NCI-H2107 (cell line): ENCODE data around the gene H2AZ2.
A peak's percentile ranks its signal among the peaks of the same experiment; 100 is the strongest.
"Not testable (repeated sequence)": the region's sequence is repeated elsewhere in the genome, so short reads cannot be mapped to it uniquely, and the experiment has no call there.

ENCODE experiments used
- DNase-seq: peaks from one replicate; lab custom pipeline; 2025; lab: John Stamatoyannopoulos, UW

Gene H2AZ2

GRCh38 chr7:44870780-44871179 is 22.9 kb upstream of the H2AZ2 start:
- not testable (repeated sequence) for DNase-seq

- not testable (repeated sequence) for DNase-seq
These were observed 22.4 kb upstream of the H2AZ2 start for GRCh38 chr7:44870336-44870735.

GRCh38 chr7:44867073-44867995 is 19.4 kb upstream of the H2AZ2 start:
- no peak for DNase-seq

- not testable (repeated sequence) for DNase-seq
These were observed 14.1 kb upstream of the H2AZ2 start for GRCh38 chr7:44861949-44862348.

- DNase-seq = no peak
These were observed 10.3 kb upstream of the H2AZ2 start for GRCh38 chr7:44858161-44858560.

- no peak for DNase-seq
These were observed 6.9 kb upstream of the H2AZ2 start for GRCh38 chr7:44854644-44855364.

GRCh38 chr7:44853391-44853790 is 5.5 kb upstream of the H2AZ2 start:
- no peak for DNase-seq

- no peak for DNase-seq
These were observed 4.7 kb upstream of the H2AZ2 start for GRCh38 chr7:44852590-44852989.

- DNase-seq = no peak
These were observed 2.1 kb upstream of the H2AZ2 start for GRCh38 chr7:44849885-44850544.

- no peak for DNase-seq
These were observed 1.5 kb upstream of the H2AZ2 start for GRCh38 chr7:44849259-44849884.

- DNase-seq = peak; percentile 60
These were observed 373 bp downstream of the H2AZ2 start for GRCh38 chr7:44847509-44847919.

GRCh38 chr7:44846816-44847508 is 925 bp downstream of the H2AZ2 start:
- no peak for DNase-seq

GRCh38 chr7:44846390-44846789 is 1.5 kb downstream of the H2AZ2 start:
- not testable (repeated sequence) for DNase-seq

GRCh38 chr7:44845451-44845850 is 2.4 kb downstream of the H2AZ2 start:
- no peak for DNase-seq

- not testable (repeated sequence) for DNase-seq
These were observed 4.4 kb downstream of the H2AZ2 start for GRCh38 chr7:44843440-44843839.

GRCh38 chr7:44842675-44843074 is 5.2 kb downstream of the H2AZ2 start:
- DNase-seq = not testable (repeated sequence)

- DNase-seq = no peak
These were observed 9.1 kb downstream of the H2AZ2 start for GRCh38 chr7:44838751-44839150.

GRCh38 chr7:44827567-44827966 is 20.3 kb downstream of the H2AZ2 start:
- no peak for DNase-seq

GRCh38 chr7:44824894-44825526 is 22.9 kb downstream of the H2AZ2 start:
- DNase-seq = no peak

- no peak for DNase-seq
These were observed 24.6 kb downstream of the H2AZ2 start for GRCh38 chr7:44823255-44823781.

- no peak for DNase-seq
These were observed 28.6 kb downstream of the H2AZ2 start for GRCh38 chr7:44819292-44819691.
